Caco-2 (cell line): ENCODE results near the gene AUTS2. TPM values are rescaled to one million over a fixed set of nuclear protein-coding genes. Genes with fewer than 3 reads are reported as not detected.

Experiments
- BruUV-seq: library from RNA; stranded (reverse); fragments of 400-500 nt; replicated peaks from 2 replicates; lab custom pipeline; 2021; lab: Mats Ljungman, UMichigan
- CTCF ChIA-PET: fragments of 300-600 bp; sonication (Branson Sonifier 250); formaldehyde crosslinking; loops from one replicate; lab custom pipeline; 2022; ENCODE audit warnings: antibody characterized with exemption; lab: Charles Lee
- POLR2A ChIA-PET: fragments of 300-600 bp; sonication (Branson Sonifier 250); formaldehyde crosslinking; loops from one replicate; lab custom pipeline; 2022; ENCODE audit warnings: antibody characterized with exemption; lab: Charles Lee
- DNase-seq, 2 experiments: peaks; one replicate each; pipeline versions ENCODE4 v3.0.0 to v3.0.0-alpha.2; 2020 to 2022
- H3K27me3 ChIP-seq: replicated peaks from 2 replicates; pipeline ENCODE4 v1.6.0; 2011; ENCODE audit warnings: low read length; ENCODE audit not compliant: control insufficient read depth, insufficient read depth
- H3K36me3 ChIP-seq: 2 replicates; pipeline ENCODE4 v1.5.1; 2011; ENCODE audit warnings: low read length; ENCODE audit not compliant: control insufficient read depth, insufficient read depth
- H3K4me1 ChIP-seq: fragments of 250-450 bp; sonication (Bioruptor Pico); 2 replicates; pipeline ENCODE4 v1.5.1; 2020; ENCODE audit warnings: mild to moderate bottlenecking
- H3K4me3 ChIP-seq: 2 replicates; pipeline ENCODE4 v1.5.1; 2011; ENCODE audit warnings: low read depth, mild to moderate bottlenecking, control low read depth, low read length
- H3K9me3 ChIP-seq: fragments of 250-450 bp; sonication (Bioruptor Pico); 2 replicates; pipeline ENCODE4 v1.5.1; 2020; ENCODE audit warnings: mild to moderate bottlenecking, moderate library complexity
- H3K27ac Mint-ChIP-seq: one replicate; pipeline ENCODE4 v1.8.0; 2022; ENCODE audit warnings: mixed read lengths; ENCODE audit not compliant: unreplicated experiment
- H3K27me3 Mint-ChIP-seq: one replicate; pipeline ENCODE4 v1.8.0; 2022; ENCODE audit warnings: mixed read lengths; ENCODE audit not compliant: insufficient read depth, unreplicated experiment
- H3K36me3 Mint-ChIP-seq: one replicate; pipeline ENCODE4 v1.8.0; 2022; ENCODE audit warnings: mild to moderate bottlenecking, mixed read lengths; ENCODE audit not compliant: insufficient read depth, unreplicated experiment
- H3K4me1 Mint-ChIP-seq: one replicate; pipeline ENCODE4 v1.8.0; 2022; ENCODE audit warnings: low read depth, mixed read lengths; ENCODE audit not compliant: unreplicated experiment
- H3K4me3 Mint-ChIP-seq: one replicate; pipeline ENCODE4 v1.8.0; 2022; ENCODE audit warnings: mild to moderate bottlenecking, moderate library complexity, mixed read lengths; ENCODE audit not compliant: unreplicated experiment
- H3K9me3 Mint-ChIP-seq: one replicate; pipeline ENCODE4 v1.8.0; 2022; ENCODE audit warnings: mixed read lengths; ENCODE audit not compliant: unreplicated experiment
- intact Hi-C: fragments of 100-400 bp; cut with micrococcal nuclease; formaldehyde crosslinking; loops from one replicate; pipeline ENCODE4 v1.10.0; 2022; ENCODE audit not compliant: unreplicated experiment
- total RNA-seq: library from RNA; stranded (reverse); gene quantifications from 2 replicates; pipeline ENCODE4 v1.2.3, GENCODE V29; 2022
- TF ChIP-seq, protein P1 (sequence below), 2 experiments: fragments of 200-600 bp in 1 of 2; IDR thresholded peaks; 1 replicate in 1 of 2; 2 replicates in 1 of 2; pipeline versions ENCODE4 v1.5.1 to v1.8.0; 2011 to 2022; ENCODE audit warnings: antibody characterized with exemption in 1 of 2, control low read depth in 1 of 2, inconsistent platforms in 1 of 2, low read depth in 1 of 2, low read length in 1 of 2, mild to moderate bottlenecking in 1 of 2, moderate library complexity in 1 of 2; ENCODE audit not compliant: insufficient read depth in 1 of 2, severe bottlenecking in 1 of 2, unreplicated experiment in 1 of 2

The AUTS2 gene
- total RNA-seq, 1 experiment from 2014 or later = 37.1 TPM

- no peaks in the 10 kb centered on the region for H3K9me3 Mint-ChIP-seq
- CTCF ChIA-PET = no interaction called here
These were observed 36.9 kb upstream of the AUTS2 start for GRCh38 chr7:69561266-69561960.

GRCh38 chr7:69564454-69565417 lies 33.5 kb upstream of the AUTS2 start:
- no peaks in the 10 kb centered on the region for H3K9me3 Mint-ChIP-seq
- H3K36me3 ChIP-seq = no peaks in the 10 kb centered on the region
- peaks cover 8% of the 10 kb centered on the region for H3K27me3 Mint-ChIP-seq
- no peak overlapping the region for H3K27ac Mint-ChIP-seq
- no peaks in the 10 kb centered on the region for H3K4me1 ChIP-seq
- H3K4me3 Mint-ChIP-seq = no peak overlapping the region
- intact Hi-C loops = no loop called here
- BruUV-seq = no TSS peak
- CTCF ChIA-PET = interaction anchor here (0.6 kb wide), 1 partner anchor 202 kb away, joined by 3 read pairs; no protein-coding TSS in a partner anchor
- TF ChIP-seq, protein P1, sequence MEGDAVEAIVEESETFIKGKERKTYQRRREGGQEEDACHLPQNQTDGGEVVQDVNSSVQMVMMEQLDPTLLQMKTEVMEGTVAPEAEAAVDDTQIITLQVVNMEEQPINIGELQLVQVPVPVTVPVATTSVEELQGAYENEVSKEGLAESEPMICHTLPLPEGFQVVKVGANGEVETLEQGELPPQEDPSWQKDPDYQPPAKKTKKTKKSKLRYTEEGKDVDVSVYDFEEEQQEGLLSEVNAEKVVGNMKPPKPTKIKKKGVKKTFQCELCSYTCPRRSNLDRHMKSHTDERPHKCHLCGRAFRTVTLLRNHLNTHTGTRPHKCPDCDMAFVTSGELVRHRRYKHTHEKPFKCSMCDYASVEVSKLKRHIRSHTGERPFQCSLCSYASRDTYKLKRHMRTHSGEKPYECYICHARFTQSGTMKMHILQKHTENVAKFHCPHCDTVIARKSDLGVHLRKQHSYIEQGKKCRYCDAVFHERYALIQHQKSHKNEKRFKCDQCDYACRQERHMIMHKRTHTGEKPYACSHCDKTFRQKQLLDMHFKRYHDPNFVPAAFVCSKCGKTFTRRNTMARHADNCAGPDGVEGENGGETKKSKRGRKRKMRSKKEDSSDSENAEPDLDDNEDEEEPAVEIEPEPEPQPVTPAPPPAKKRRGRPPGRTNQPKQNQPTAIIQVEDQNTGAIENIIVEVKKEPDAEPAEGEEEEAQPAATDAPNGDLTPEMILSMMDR (IDR thresholded peaks at IDR 0.05; ENCODE audit: insufficient read depth in 1 of 2, low read depth in 1 of 2, low read length in 1 of 2, severe bottlenecking in 1 of 2, unreplicated experiment in 1 of 2) = no peak
- POLR2A ChIA-PET = no interaction called here
- no peaks in the 10 kb centered on the region for H3K4me1 Mint-ChIP-seq
- H3K9me3 ChIP-seq = no peaks in the 10 kb centered on the region
- no peaks in the 10 kb centered on the region for H3K36me3 Mint-ChIP-seq
- no peak overlapping the region for H3K4me3 ChIP-seq
- DNase-seq = no peak
- H3K27me3 ChIP-seq = no peaks in the 10 kb centered on the region

More at GRCh38 chr7:69561266-69561960, 36.9 kb upstream of the AUTS2 start:
- H3K4me1 ChIP-seq = no peaks in the 10 kb centered on the region
- no peak overlapping the region for H3K4me3 Mint-ChIP-seq
- H3K4me3 ChIP-seq = no peak overlapping the region
- no peaks in the 10 kb centered on the region for H3K36me3 ChIP-seq
- H3K27me3 ChIP-seq = no peaks in the 10 kb centered on the region
- intact Hi-C loops = no loop called here
- H3K27ac Mint-ChIP-seq = no peak overlapping the region
- no peaks in the 10 kb centered on the region for H3K9me3 ChIP-seq
- no peaks in the 10 kb centered on the region for H3K4me1 Mint-ChIP-seq
- no peaks in the 10 kb centered on the region for H3K27me3 Mint-ChIP-seq
- TF ChIP-seq, protein P1 (IDR thresholded peaks at IDR 0.05; ENCODE audit: insufficient read depth in 1 of 2, low read depth in 1 of 2, low read length in 1 of 2, severe bottlenecking in 1 of 2, unreplicated experiment in 1 of 2) = no peak
- POLR2A ChIA-PET = no interaction called here
- H3K36me3 Mint-ChIP-seq = no peaks in the 10 kb centered on the region
- BruUV-seq = no TSS peak
- no peak for DNase-seq

GRCh38 chr7:69567800-69568199 lies 30.5 kb upstream of the AUTS2 start:
- DNase-seq = no peak
- intact Hi-C loops = no loop called here

More at GRCh38 chr7:69567800-69568199, 30.5 kb upstream of the AUTS2 start:
- TF ChIP-seq, protein P1 (IDR thresholded peaks at IDR 0.05; ENCODE audit: insufficient read depth in 1 of 2, low read depth in 1 of 2, low read length in 1 of 2, severe bottlenecking in 1 of 2, unreplicated experiment in 1 of 2) = no peak
- BruUV-seq = no TSS peak
- no peaks in the 10 kb centered on the region for H3K4me1 ChIP-seq
- ChIA-PET POLR2A (no interaction called here), CTCF (no interaction called here)
- no peaks in the 10 kb centered on the region for H3K36me3 ChIP-seq
- no peak overlapping the region for H3K27ac Mint-ChIP-seq
- H3K4me3 ChIP-seq = no peak overlapping the region
- no peaks in the 10 kb centered on the region for H3K36me3 Mint-ChIP-seq
- no peaks in the 10 kb centered on the region for H3K27me3 ChIP-seq
- H3K4me1 Mint-ChIP-seq = no peaks in the 10 kb centered on the region
- H3K9me3 ChIP-seq = no peaks in the 10 kb centered on the region
- H3K27me3 Mint-ChIP-seq = peaks cover 10% of the 10 kb centered on the region
- no peak overlapping the region for H3K4me3 Mint-ChIP-seq
- no peaks in the 10 kb centered on the region for H3K9me3 Mint-ChIP-seq
